GM23338 (cell line): Measurements from ENCODE around the gene CCNI. TPM values are rescaled to one million over a fixed set of nuclear protein-coding genes. Genes with fewer than 3 reads are reported as not detected.

ENCODE experiments used
- ATAC-seq: fragments of 200-7000 bp; cut with Tn5 transposase; 3 replicates; pipeline ENCODE4 v1.9.1; 2020
- DNase-seq: peaks from one replicate; pipeline ENCODE4 v3.0.0-alpha.2; 2015; ENCODE audit warnings: low spot score
- H2AFZ ChIP-seq: fragments of 200-600 bp; sonication (generic); 2 replicates; pipeline ENCODE4 v1.8.0; 2016; ENCODE audit warnings: antibody characterized with exemption, mild to moderate bottlenecking, moderate library complexity
- H3F3A ChIP-seq: fragments of 200-600 bp; sonication (generic); replicated peaks from 2 replicates; pipeline ENCODE4 v1.8.0; 2017; ENCODE audit warnings: antibody characterized with exemption, mixed run types, low read depth
- H3K27ac ChIP-seq: fragments of 200-600 bp; sonication (generic); 2 replicates; pipeline ENCODE4 v1.6.1; 2016; ENCODE audit warnings: low read depth
- H3K27me3 ChIP-seq: fragments of 200-600 bp; sonication (generic); 2 replicates; pipeline ENCODE4 v1.8.0; 2016; ENCODE audit warnings: mild to moderate bottlenecking, mixed run types, moderate library complexity; ENCODE audit not compliant: insufficient read depth
- H3K36me3 ChIP-seq: fragments of 200-600 bp; sonication (generic); 2 replicates; pipeline ENCODE4 v1.8.0; 2016; ENCODE audit warnings: mild to moderate bottlenecking; ENCODE audit not compliant: insufficient read depth
- H3K4me1 ChIP-seq: fragments of 200-600 bp; sonication (generic); 2 replicates; pipeline ENCODE4 v1.8.0; 2016; ENCODE audit warnings: mild to moderate bottlenecking, moderate library complexity; ENCODE audit not compliant: insufficient read depth
- H3K4me2 ChIP-seq: fragments of 200-600 bp; sonication (generic); 2 replicates; pipeline ENCODE4 v1.7.1; 2017; ENCODE audit warnings: mixed run types
- H3K4me3 ChIP-seq: fragments of 200-600 bp; sonication (generic); 2 replicates; pipeline ENCODE4 v1.6.1; 2016; ENCODE audit warnings: mixed run types
- H3K79me2 ChIP-seq: fragments of 200-600 bp; sonication (generic); replicated peaks from 2 replicates; pipeline ENCODE4 v1.8.0; 2017; ENCODE audit warnings: mild to moderate bottlenecking; ENCODE audit not compliant: insufficient read depth
- H3K9me2 ChIP-seq: fragments of 200-600 bp; sonication (generic); 2 replicates; pipeline ENCODE4 v1.8.0; 2017; ENCODE audit not compliant: insufficient read depth
- H4K20me1 ChIP-seq: fragments of 200-600 bp; sonication (generic); replicated peaks from 2 replicates; pipeline ENCODE4 v1.8.0; 2017; ENCODE audit warnings: mild to moderate bottlenecking; ENCODE audit not compliant: insufficient read depth
- H3K27ac Mint-ChIP-seq: 2 replicates; pipeline ENCODE4 v1.8.0; 2020; ENCODE audit warnings: inconsistent platforms, mild to moderate bottlenecking, moderate library complexity, mixed read lengths
- H3K27me3 Mint-ChIP-seq: 3 replicates; pipeline ENCODE4 v1.8.0; 2022; ENCODE audit warnings: low read depth, mild to moderate bottlenecking, moderate library complexity, mixed read lengths, inconsistent platforms; ENCODE audit not compliant: insufficient read depth, poor library complexity
- H3K36me3 Mint-ChIP-seq: 3 replicates; pipeline ENCODE4 v1.8.0; 2021; ENCODE audit warnings: low read depth, mild to moderate bottlenecking, inconsistent platforms, moderate library complexity, mixed read lengths
- H3K4me1 Mint-ChIP-seq: 3 replicates; pipeline ENCODE4 v1.8.0; 2020; ENCODE audit warnings: mild to moderate bottlenecking, inconsistent platforms, mixed read lengths
- H3K4me3 Mint-ChIP-seq: 3 replicates; pipeline ENCODE4 v1.8.0; 2021; ENCODE audit warnings: moderate library complexity, mild to moderate bottlenecking, inconsistent platforms, mixed read lengths
- H3K9me3 Mint-ChIP-seq: 3 replicates; pipeline ENCODE4 v1.8.0; 2020; ENCODE audit warnings: moderate library complexity, mild to moderate bottlenecking, inconsistent platforms, mixed read lengths
- CREB1 ChIP-seq: fragments of 250-450 bp; sonication (Bioruptor Pico); IDR thresholded peaks from 2 replicates; pipeline ENCODE4 v1.5.0; 2020; ENCODE audit warnings: low read depth, mild to moderate bottlenecking, moderate library complexity
- EZH2 ChIP-seq: fragments of 200-600 bp; sonication (generic); IDR thresholded peaks from one replicate; pipeline ENCODE4 v1.8.0; 2017; ENCODE audit warnings: antibody characterized with exemption, mild to moderate bottlenecking, low read depth; ENCODE audit not compliant: unreplicated experiment
- EZH2phosphoT487 ChIP-seq: fragments of 200-600 bp; sonication (generic); IDR thresholded peaks from one replicate; pipeline ENCODE4 v1.8.1; 2018; ENCODE audit warnings: antibody characterized with exemption; ENCODE audit not compliant: unreplicated experiment
- JUNB ChIP-seq: IDR thresholded peaks from one replicate; pipeline ENCODE4 v1.6.1; 2016; ENCODE audit warnings: antibody characterized with exemption; ENCODE audit not compliant: unreplicated experiment
- NANOG ChIP-seq: IDR thresholded peaks from 2 replicates; pipeline ENCODE4 v1.6.1; 2016; ENCODE audit warnings: antibody characterized with exemption, borderline replicate concordance
- POLR2AphosphoS5 ChIP-seq: IDR thresholded peaks from 2 replicates; pipeline ENCODE4 v1.6.1; 2016; ENCODE audit warnings: antibody characterized with exemption, low read depth
- STAT1 ChIP-seq: IDR thresholded peaks from one replicate; pipeline ENCODE4 v1.6.1; 2016; ENCODE audit warnings: antibody characterized with exemption; ENCODE audit not compliant: unreplicated experiment
- ZNF114 ChIP-seq: fragments of 250-450 bp; sonication (Bioruptor Pico); IDR thresholded peaks from 2 replicates; pipeline ENCODE4 v1.5.0; 2020; ENCODE audit warnings: mild to moderate bottlenecking, moderate library complexity
- ZNF331 ChIP-seq: fragments of 250-450 bp; sonication (Bioruptor Pico); IDR thresholded peaks from 2 replicates; pipeline ENCODE4 v1.5.0; 2020; ENCODE audit warnings: low read depth, mild to moderate bottlenecking, moderate library complexity
- polyA plus RNA-seq: library from polyadenylated mRNA; unstranded; fragments of >200 nt; fragmentation: Nextera tagmentation; extraction: Ambion mirVana; gene quantifications from 2 replicates; pipeline ENCODE4 v1.2.1, GENCODE V29; 2016
- total RNA-seq: library from RNA; depleted of rRNA; stranded (reverse); fragments of >200 nt; shearing (Covaris generic); gene quantifications from 2 replicates; pipeline ENCODE4 v1.2.3, GENCODE V29; 2014
- TF ChIP-seq, protein P1 (sequence below), 2 experiments: fragments of 200-600 bp in 1 of 2; sonication (generic) in 1 of 2; conservative IDR thresholded peaks; 2 replicates each; pipeline versions ENCODE4 v1.5.1 to v1.6.1; 2016 to 2017; ENCODE audit warnings: antibody characterized with exemption in 2 of 2, low read depth in 2 of 2, mild to moderate bottlenecking in 2 of 2, moderate library complexity in 1 of 2
- TF ChIP-seq, protein P2 (sequence below): IDR thresholded peaks from one replicate; pipeline ENCODE4 v1.6.1; 2018; ENCODE audit warnings: antibody characterized with exemption; ENCODE audit not compliant: unreplicated experiment
- TF ChIP-seq, protein P3 (sequence below): fragments of 250-450 bp; sonication (Bioruptor Pico); IDR thresholded peaks from 2 replicates; pipeline ENCODE4 v1.5.0; 2020; ENCODE audit warnings: mild to moderate bottlenecking, moderate library complexity
- TF ChIP-seq, protein P4 (sequence below): IDR thresholded peaks from 2 replicates; pipeline ENCODE4 v1.6.1; 2016; ENCODE audit warnings: antibody characterized with exemption

CCNI gene
- total and polyA plus RNA-seq, 2 experiments from 2014 or later: 207 to 248 TPM

DNA sequence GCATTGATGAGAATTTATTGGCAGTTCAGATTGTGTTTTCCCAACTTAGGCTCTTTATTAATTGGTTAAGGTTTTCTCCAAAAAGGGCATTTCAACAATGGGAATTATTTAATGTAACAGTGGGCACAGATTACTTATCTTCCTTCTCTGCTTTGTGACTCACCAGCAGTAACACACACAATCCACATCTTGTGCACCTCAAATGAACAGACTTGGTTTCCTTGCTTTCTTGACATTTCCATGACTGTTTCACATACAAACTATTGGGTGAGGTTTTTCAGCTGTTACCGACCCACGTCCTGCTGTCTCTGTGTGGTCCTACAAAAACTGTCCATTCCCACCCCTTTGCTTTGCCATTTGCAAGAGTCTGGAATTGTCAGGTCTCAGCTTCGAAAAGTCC, 38.1 kb downstream of the CCNI start:
- H3K4me3 ChIP-seq: no peak overlapping the region
- no peak overlapping the region for H3K4me3 Mint-ChIP-seq
- H3K27me3 Mint-ChIP-seq: no peaks in the 10 kb centered on the region
- peaks cover 7% of the 10 kb centered on the region; the same call in 1 of the 2 replicates for H3K36me3 ChIP-seq
- H3K27me3 ChIP-seq: no peaks in the 10 kb centered on the region
- no peak overlapping the region for H3K27ac ChIP-seq
- H3K79me2 ChIP-seq: no peaks in the 10 kb centered on the region
- TF ChIP-seq NANOG (no peak), EZH2phosphoT487 (no peak), EZH2 (no peak), POLR2AphosphoS5 (no peak), ZNF331 (CRISPR knock-in tag) (no peak), ZNF114 (CRISPR knock-in tag) (no peak), CREB1 (no peak), STAT1 (no peak), JUNB (no peak)
- TF ChIP-seq, protein P1, sequence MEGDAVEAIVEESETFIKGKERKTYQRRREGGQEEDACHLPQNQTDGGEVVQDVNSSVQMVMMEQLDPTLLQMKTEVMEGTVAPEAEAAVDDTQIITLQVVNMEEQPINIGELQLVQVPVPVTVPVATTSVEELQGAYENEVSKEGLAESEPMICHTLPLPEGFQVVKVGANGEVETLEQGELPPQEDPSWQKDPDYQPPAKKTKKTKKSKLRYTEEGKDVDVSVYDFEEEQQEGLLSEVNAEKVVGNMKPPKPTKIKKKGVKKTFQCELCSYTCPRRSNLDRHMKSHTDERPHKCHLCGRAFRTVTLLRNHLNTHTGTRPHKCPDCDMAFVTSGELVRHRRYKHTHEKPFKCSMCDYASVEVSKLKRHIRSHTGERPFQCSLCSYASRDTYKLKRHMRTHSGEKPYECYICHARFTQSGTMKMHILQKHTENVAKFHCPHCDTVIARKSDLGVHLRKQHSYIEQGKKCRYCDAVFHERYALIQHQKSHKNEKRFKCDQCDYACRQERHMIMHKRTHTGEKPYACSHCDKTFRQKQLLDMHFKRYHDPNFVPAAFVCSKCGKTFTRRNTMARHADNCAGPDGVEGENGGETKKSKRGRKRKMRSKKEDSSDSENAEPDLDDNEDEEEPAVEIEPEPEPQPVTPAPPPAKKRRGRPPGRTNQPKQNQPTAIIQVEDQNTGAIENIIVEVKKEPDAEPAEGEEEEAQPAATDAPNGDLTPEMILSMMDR (conservative IDR thresholded peaks at IDR 0.05; ENCODE audit: low read depth in 2 of 2): no peak
- TF ChIP-seq, protein P2, sequence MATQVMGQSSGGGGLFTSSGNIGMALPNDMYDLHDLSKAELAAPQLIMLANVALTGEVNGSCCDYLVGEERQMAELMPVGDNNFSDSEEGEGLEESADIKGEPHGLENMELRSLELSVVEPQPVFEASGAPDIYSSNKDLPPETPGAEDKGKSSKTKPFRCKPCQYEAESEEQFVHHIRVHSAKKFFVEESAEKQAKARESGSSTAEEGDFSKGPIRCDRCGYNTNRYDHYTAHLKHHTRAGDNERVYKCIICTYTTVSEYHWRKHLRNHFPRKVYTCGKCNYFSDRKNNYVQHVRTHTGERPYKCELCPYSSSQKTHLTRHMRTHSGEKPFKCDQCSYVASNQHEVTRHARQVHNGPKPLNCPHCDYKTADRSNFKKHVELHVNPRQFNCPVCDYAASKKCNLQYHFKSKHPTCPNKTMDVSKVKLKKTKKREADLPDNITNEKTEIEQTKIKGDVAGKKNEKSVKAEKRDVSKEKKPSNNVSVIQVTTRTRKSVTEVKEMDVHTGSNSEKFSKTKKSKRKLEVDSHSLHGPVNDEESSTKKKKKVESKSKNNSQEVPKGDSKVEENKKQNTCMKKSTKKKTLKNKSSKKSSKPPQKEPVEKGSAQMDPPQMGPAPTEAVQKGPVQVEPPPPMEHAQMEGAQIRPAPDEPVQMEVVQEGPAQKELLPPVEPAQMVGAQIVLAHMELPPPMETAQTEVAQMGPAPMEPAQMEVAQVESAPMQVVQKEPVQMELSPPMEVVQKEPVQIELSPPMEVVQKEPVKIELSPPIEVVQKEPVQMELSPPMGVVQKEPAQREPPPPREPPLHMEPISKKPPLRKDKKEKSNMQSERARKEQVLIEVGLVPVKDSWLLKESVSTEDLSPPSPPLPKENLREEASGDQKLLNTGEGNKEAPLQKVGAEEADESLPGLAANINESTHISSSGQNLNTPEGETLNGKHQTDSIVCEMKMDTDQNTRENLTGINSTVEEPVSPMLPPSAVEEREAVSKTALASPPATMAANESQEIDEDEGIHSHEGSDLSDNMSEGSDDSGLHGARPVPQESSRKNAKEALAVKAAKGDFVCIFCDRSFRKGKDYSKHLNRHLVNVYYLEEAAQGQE: no peak
- TF ChIP-seq, protein P3, sequence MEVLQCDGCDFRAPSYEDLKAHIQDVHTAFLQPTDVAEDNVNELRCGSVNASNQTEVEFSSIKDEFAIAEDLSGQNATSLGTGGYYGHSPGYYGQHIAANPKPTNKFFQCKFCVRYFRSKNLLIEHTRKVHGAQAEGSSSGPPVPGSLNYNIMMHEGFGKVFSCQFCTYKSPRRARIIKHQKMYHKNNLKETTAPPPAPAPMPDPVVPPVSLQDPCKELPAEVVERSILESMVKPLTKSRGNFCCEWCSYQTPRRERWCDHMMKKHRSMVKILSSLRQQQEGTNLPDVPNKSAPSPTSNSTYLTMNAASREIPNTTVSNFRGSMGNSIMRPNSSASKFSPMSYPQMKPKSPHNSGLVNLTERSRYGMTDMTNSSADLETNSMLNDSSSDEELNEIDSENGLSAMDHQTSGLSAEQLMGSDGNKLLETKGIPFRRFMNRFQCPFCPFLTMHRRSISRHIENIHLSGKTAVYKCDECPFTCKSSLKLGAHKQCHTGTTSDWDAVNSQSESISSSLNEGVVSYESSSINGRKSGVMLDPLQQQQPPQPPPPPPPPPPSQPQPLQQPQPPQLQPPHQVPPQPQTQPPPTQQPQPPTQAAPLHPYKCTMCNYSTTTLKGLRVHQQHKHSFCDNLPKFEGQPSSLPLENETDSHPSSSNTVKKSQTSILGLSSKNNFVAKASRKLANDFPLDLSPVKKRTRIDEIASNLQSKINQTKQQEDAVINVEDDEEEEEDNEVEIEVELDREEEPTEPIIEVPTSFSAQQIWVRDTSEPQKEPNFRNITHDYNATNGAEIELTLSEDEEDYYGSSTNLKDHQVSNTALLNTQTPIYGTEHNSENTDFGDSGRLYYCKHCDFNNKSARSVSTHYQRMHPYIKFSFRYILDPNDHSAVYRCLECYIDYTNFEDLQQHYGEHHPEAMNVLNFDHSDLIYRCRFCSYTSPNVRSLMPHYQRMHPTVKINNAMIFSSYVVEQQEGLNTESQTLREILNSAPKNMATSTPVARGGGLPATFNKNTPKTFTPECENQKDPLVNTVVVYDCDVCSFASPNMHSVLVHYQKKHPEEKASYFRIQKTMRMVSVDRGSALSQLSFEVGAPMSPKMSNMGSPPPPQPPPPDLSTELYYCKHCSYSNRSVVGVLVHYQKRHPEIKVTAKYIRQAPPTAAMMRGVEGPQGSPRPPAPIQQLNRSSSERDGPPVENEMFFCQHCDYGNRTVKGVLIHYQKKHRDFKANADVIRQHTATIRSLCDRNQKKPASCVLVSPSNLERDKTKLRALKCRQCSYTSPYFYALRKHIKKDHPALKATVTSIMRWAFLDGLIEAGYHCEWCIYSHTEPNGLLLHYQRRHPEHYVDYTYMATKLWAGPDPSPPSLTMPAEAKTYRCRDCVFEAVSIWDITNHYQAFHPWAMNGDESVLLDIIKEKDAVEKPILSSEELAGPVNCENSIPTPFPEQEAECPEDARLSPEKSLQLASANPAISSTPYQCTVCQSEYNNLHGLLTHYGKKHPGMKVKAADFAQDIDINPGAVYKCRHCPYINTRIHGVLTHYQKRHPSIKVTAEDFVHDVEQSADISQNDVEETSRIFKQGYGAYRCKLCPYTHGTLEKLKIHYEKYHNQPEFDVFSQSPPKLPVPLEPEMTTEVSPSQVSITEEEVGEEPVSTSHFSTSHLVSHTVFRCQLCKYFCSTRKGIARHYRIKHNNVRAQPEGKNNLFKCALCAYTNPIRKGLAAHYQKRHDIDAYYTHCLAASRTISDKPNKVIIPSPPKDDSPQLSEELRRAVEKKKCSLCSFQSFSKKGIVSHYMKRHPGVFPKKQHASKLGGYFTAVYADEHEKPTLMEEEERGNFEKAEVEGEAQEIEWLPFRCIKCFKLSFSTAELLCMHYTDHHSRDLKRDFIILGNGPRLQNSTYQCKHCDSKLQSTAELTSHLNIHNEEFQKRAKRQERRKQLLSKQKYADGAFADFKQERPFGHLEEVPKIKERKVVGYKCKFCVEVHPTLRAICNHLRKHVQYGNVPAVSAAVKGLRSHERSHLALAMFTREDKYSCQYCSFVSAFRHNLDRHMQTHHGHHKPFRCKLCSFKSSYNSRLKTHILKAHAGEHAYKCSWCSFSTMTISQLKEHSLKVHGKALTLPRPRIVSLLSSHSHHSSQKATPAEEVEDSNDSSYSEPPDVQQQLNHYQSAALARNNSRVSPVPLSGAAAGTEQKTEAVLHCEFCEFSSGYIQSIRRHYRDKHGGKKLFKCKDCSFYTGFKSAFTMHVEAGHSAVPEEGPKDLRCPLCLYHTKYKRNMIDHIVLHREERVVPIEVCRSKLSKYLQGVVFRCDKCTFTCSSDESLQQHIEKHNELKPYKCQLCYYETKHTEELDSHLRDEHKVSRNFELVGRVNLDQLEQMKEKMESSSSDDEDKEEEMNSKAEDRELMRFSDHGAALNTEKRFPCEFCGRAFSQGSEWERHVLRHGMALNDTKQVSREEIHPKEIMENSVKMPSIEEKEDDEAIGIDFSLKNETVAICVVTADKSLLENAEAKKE (CRISPR knock-in tag): no peak
- TF ChIP-seq, protein P4, sequence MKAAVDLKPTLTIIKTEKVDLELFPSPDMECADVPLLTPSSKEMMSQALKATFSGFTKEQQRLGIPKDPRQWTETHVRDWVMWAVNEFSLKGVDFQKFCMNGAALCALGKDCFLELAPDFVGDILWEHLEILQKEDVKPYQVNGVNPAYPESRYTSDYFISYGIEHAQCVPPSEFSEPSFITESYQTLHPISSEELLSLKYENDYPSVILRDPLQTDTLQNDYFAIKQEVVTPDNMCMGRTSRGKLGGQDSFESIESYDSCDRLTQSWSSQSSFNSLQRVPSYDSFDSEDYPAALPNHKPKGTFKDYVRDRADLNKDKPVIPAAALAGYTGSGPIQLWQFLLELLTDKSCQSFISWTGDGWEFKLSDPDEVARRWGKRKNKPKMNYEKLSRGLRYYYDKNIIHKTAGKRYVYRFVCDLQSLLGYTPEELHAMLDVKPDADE: no peak
- DNase-seq (no peak), ATAC-seq (no peak)
- no peak overlapping the region for H3K27ac Mint-ChIP-seq
- H3K36me3 Mint-ChIP-seq: peaks cover 12% of the 10 kb centered on the region
- H3K9me3 Mint-ChIP-seq: no peaks in the 10 kb centered on the region
- H2AFZ ChIP-seq: no peak overlapping the region
- no peaks in the 10 kb centered on the region for H3K9me2 ChIP-seq
- H4K20me1 ChIP-seq: no peaks in the 10 kb centered on the region
- no peaks in the 10 kb centered on the region for H3F3A ChIP-seq
- H3K4me2 ChIP-seq: no peak overlapping the region
- H3K4me1 ChIP-seq: no peaks in the 10 kb centered on the region
- H3K4me1 Mint-ChIP-seq: peaks cover 8% of the 10 kb centered on the region
